H1 (cell line): ENCODE measurements around the gene B3GALT4. TPM values are rescaled to one million over a fixed set of nuclear protein-coding genes. Genes with fewer than 3 reads are reported as not detected.

Experiments used
- CTCF ChIA-PET: fragments of 300-600 bp; sonication (Branson Sonifier 250); formaldehyde crosslinking; loops from one replicate; lab custom pipeline; 2021; ENCODE audit not compliant: partially characterized antibody; lab: Charles Lee
- POLR2A ChIA-PET: fragments of 300-600 bp; sonication (Branson Sonifier 250); formaldehyde crosslinking; loops from one replicate; lab custom pipeline; 2021; ENCODE audit warnings: inconsistent platforms; ENCODE audit not compliant: partially characterized antibody; lab: Charles Lee
- DNase-seq, 2 experiments: peaks; one replicate each; pipeline versions ENCODE4 v3.0.0 to v3.0.0-alpha.2; 2010 to 2022; ENCODE audit warnings: low spot score in 2 of 2, low read depth in 1 of 2, mixed read lengths in 1 of 2
- FAIRE-seq: peaks from 2 replicates; lab custom pipeline; 2011; peaks lifted over from hg19 to GRCh38; lab: Jason Lieb, UNC
- H2AFZ ChIP-seq: 2 replicates; pipeline ENCODE4 v1.8.1; 2012; ENCODE audit warnings: low read length, inconsistent platforms
- H2AK5ac ChIP-seq: 2 replicates; pipeline ENCODE4 v1.6.1; 2013; ENCODE audit warnings: low read depth, low read length
- H2BK120ac ChIP-seq: replicated peaks from 2 replicates; pipeline ENCODE3; 2013; ENCODE audit warnings: low read depth, low read length, inconsistent platforms
- H2BK12ac ChIP-seq: 2 replicates; pipeline ENCODE4 v1.6.1; 2013; ENCODE audit warnings: low read depth, low read length
- H2BK15ac ChIP-seq: 2 replicates; pipeline ENCODE4 v1.6.1; 2013; ENCODE audit warnings: low read length
- H2BK20ac ChIP-seq: 2 replicates; pipeline ENCODE4 v1.6.1; 2013; ENCODE audit warnings: low read length
- H2BK5ac ChIP-seq: 2 replicates; pipeline ENCODE4 v1.6.1; 2013; ENCODE audit warnings: low read depth, low read length
- H3K14ac ChIP-seq: 2 replicates; pipeline ENCODE4 v1.6.1; 2013; ENCODE audit warnings: inconsistent platforms; ENCODE audit not compliant: insufficient read length
- H3K18ac ChIP-seq: 2 replicates; pipeline ENCODE4 v1.6.1; 2013; ENCODE audit warnings: low read length; ENCODE audit errors: extremely low read depth
- H3K23ac ChIP-seq: 2 replicates; pipeline ENCODE4 v1.6.1; 2013; ENCODE audit warnings: inconsistent platforms; ENCODE audit not compliant: insufficient read length
- H3K23me2 ChIP-seq: 2 replicates; pipeline ENCODE4 v1.6.1; 2013; ENCODE audit warnings: low read depth, low read length
- H3K27ac ChIP-seq: 2 replicates; pipeline ENCODE4 v1.6.1; 2011; ENCODE audit warnings: low read depth, low read length, inconsistent platforms
- H3K27me3 ChIP-seq, 4 experiments: replicated peaks in 1 of 4; 1 replicate in 1 of 4; 2 replicates in 3 of 4; pipeline versions ENCODE4 v1.6.1 to v1.8.1; 2011 to 2013; ENCODE audit warnings: low read length in 3 of 4, mild to moderate bottlenecking in 3 of 4, inconsistent platforms in 2 of 4, mixed read lengths in 2 of 4, moderate library complexity in 1 of 4; ENCODE audit not compliant: control insufficient read depth in 3 of 4, insufficient read depth in 3 of 4; ENCODE audit errors: extremely low read depth in 1 of 4
- H3K36me3 ChIP-seq, 4 experiments: 2 replicates each; pipeline versions ENCODE4 v1.6.1 to v1.8.1; 2011 to 2013; ENCODE audit warnings: mild to moderate bottlenecking in 4 of 4, low read length in 3 of 4, moderate library complexity in 2 of 4, control low read depth in 1 of 4, inconsistent platforms in 1 of 4; ENCODE audit not compliant: insufficient read depth in 4 of 4, control insufficient read depth in 2 of 4
- H3K4ac ChIP-seq: replicated peaks from 2 replicates; pipeline ENCODE3; 2013; ENCODE audit warnings: low read length, low read depth, mixed read lengths, inconsistent platforms; ENCODE audit not compliant: insufficient read length
- H3K4me1 ChIP-seq, 4 experiments: replicated peaks in 1 of 4; 1 replicate in 1 of 4; 2 replicates in 3 of 4; pipeline versions ENCODE4 v1.6.1 to v1.8.1; 2011 to 2013; ENCODE audit warnings: low read length in 3 of 4, inconsistent platforms in 2 of 4, mixed read lengths in 1 of 4; ENCODE audit not compliant: insufficient read depth in 4 of 4, control insufficient read depth in 3 of 4
- H3K4me2 ChIP-seq, 2 experiments: 2 replicates each; pipeline versions ENCODE4 v1.6.1 to v1.8.1; 2011 to 2013; ENCODE audit warnings: low read depth in 2 of 2, low read length in 2 of 2, control low read depth in 1 of 2, inconsistent platforms in 1 of 2, mild to moderate bottlenecking in 1 of 2; ENCODE audit not compliant: insufficient read depth in 1 of 2
- H3K4me3 ChIP-seq, 4 experiments: fragments of 200-600, 300-600 bp in 1 of 4; sonication (generic), shearing (Covaris generic), sonication (Bioruptor Twin) in 1 of 4; 2 replicates each; pipeline versions ENCODE4 v1.5.1 to v1.8.1; 2011 to 2016; ENCODE audit warnings: low read length in 4 of 4, low read depth in 3 of 4, control low read depth in 2 of 4, inconsistent platforms in 2 of 4, mild to moderate bottlenecking in 2 of 4, mixed read lengths in 1 of 4, moderate library complexity in 1 of 4; ENCODE audit not compliant: insufficient read depth in 2 of 4; ENCODE audit errors: extremely low read depth in 1 of 4
- H3K56ac ChIP-seq: replicated peaks from 2 replicates; pipeline ENCODE3; 2013; ENCODE audit warnings: low read depth, mild to moderate bottlenecking, mixed read lengths, low read length, inconsistent platforms; ENCODE audit not compliant: insufficient read length
- H3K79me1 ChIP-seq: 2 replicates; pipeline ENCODE4 v1.6.1; 2013; ENCODE audit warnings: low read depth, low read length, control low read depth
- H3K79me2 ChIP-seq, 2 experiments: 2 replicates each; pipeline versions ENCODE4 v1.6.1 to v1.8.1; 2012 to 2013; ENCODE audit warnings: low read length in 2 of 2, mild to moderate bottlenecking in 2 of 2, inconsistent platforms in 1 of 2; ENCODE audit not compliant: insufficient read depth in 2 of 2, control insufficient read depth in 1 of 2
- H3K9ac ChIP-seq, 4 experiments: replicated peaks in 1 of 4; 1 replicate in 1 of 4; 2 replicates in 3 of 4; pipeline versions ENCODE4 v1.6.1 to v1.8.1; 2011 to 2013; ENCODE audit warnings: low read depth in 3 of 4, low read length in 3 of 4, control low read depth in 2 of 4, mild to moderate bottlenecking in 2 of 4, moderate library complexity in 2 of 4, inconsistent platforms in 1 of 4; ENCODE audit errors: extremely low read depth in 1 of 4
- H3K9me3 ChIP-seq, 2 experiments: 2 replicates each; pipeline versions ENCODE4 v1.6.1 to v1.8.1; 2012 to 2013; ENCODE audit warnings: mild to moderate bottlenecking in 2 of 2, moderate library complexity in 2 of 2, control low read depth in 1 of 2, inconsistent platforms in 1 of 2, low read depth in 1 of 2, low read length in 1 of 2, mixed read lengths in 1 of 2; ENCODE audit not compliant: insufficient read depth in 2 of 2
- H4K20me1 ChIP-seq, 2 experiments: replicated peaks in 1 of 2; 2 replicates each; pipeline versions ENCODE3 to v1.8.1; 2011 to 2013; ENCODE audit warnings: inconsistent platforms in 2 of 2, low read length in 2 of 2, mild to moderate bottlenecking in 1 of 2; ENCODE audit not compliant: insufficient read depth in 2 of 2, control insufficient read depth in 1 of 2
- H4K5ac ChIP-seq: 2 replicates; pipeline ENCODE4 v1.6.1; 2013; ENCODE audit warnings: low read length, low read depth, mixed read lengths, inconsistent platforms; ENCODE audit not compliant: insufficient read length
- H4K8ac ChIP-seq: 2 replicates; pipeline ENCODE4 v1.8.0; 2013; ENCODE audit warnings: mild to moderate bottlenecking, moderate library complexity, low read length, inconsistent platforms; ENCODE audit not compliant: insufficient read depth; ENCODE audit errors: extremely low read depth
- H4K91ac ChIP-seq: replicated peaks from 2 replicates; pipeline ENCODE3; 2013; ENCODE audit warnings: low read length, mixed read lengths, inconsistent platforms; ENCODE audit not compliant: insufficient read length
- CBX8 ChIP-seq: fragments of 300-800, 300-1000 bp; sonication (generic); IDR thresholded peaks from 2 replicates; pipeline ENCODE4 v1.7.1; 2016; ENCODE audit warnings: low read depth, low read length, borderline replicate concordance
- CEBPB ChIP-seq: IDR thresholded peaks from 2 replicates; pipeline ENCODE4 v1.6.1; 2012; ENCODE audit warnings: low read depth, low read length
- JUN ChIP-seq: IDR thresholded peaks from 2 replicates; pipeline ENCODE4 v1.6.1; 2011; ENCODE audit warnings: low read depth, mild to moderate bottlenecking, improper control_type of control experiment, low read length
- JUND ChIP-seq: IDR thresholded peaks from 2 replicates; pipeline ENCODE4 v1.6.1; 2011; ENCODE audit warnings: mild to moderate bottlenecking, improper control_type of control experiment, low read length
- KDM5A ChIP-seq: fragments of 200-600 bp; IDR thresholded peaks from 2 replicates; pipeline ENCODE4 v1.7.1; 2012; ENCODE audit warnings: mild to moderate bottlenecking, low read length, inconsistent platforms, mixed read lengths
- RNF2 ChIP-seq: fragments of 200-900, 300-1000 bp; sonication (generic); IDR thresholded peaks from 2 replicates; pipeline ENCODE4 v1.7.1; 2016; ENCODE audit warnings: borderline replicate concordance, low read depth, mild to moderate bottlenecking, antibody characterized with exemption, low read length; ENCODE audit not compliant: poor library complexity, severe bottlenecking; ENCODE audit errors: missing control alignments
- SIN3A ChIP-seq, 2 experiments: IDR thresholded peaks in 1 of 2; conservative IDR thresholded peaks in 1 of 2; 2 replicates each; pipeline ENCODE4 v1.6.1; 2011 to 2012; ENCODE audit warnings: low read length in 2 of 2, improper control_type of control experiment in 1 of 2, low read depth in 1 of 2, mild to moderate bottlenecking in 1 of 2
- SIX5 ChIP-seq: IDR thresholded peaks from 2 replicates; pipeline ENCODE4 v1.6.1; 2011; ENCODE audit warnings: mild to moderate bottlenecking, low read depth, low read length
- SP2 ChIP-seq: IDR thresholded peaks from 2 replicates; pipeline ENCODE4 v1.6.1; 2012; ENCODE audit warnings: mild to moderate bottlenecking, low read length, inconsistent platforms
- SRF ChIP-seq: IDR thresholded peaks from 2 replicates; pipeline ENCODE4 v1.6.1; 2011; ENCODE audit warnings: mild to moderate bottlenecking, low read depth, low read length, moderate library complexity
- USF2 ChIP-seq: IDR thresholded peaks from 2 replicates; pipeline ENCODE4 v1.6.1; 2011; ENCODE audit warnings: low read length, improper control_type of control experiment
- polyA plus RNA-seq, 7 experiments: library from polyadenylated mRNA; depleted of rRNA in 3 of 7; stranded (reverse) in 5 of 7; unstranded in 2 of 7; fragments of >200 nt in 5 of 7; fragments of 200-250 nt in 2 of 7; gene quantifications; 1 replicate in 5 of 7; 2 replicates in 1 of 7; 4 replicates in 1 of 7; pipeline versions ENCODE4 v1.2.1 to v1.2.3, GENCODE V29; 2011 to 2013; ENCODE audit warnings: missing spikeins in 2 of 7, mixed read lengths in 2 of 7
- total RNA-seq: library from RNA; stranded (reverse); fragmentation: NEBNext Ultra II Directional; extraction: Animal tissue kit (Norgen Biotek cat#: 25700); gene quantifications from 2 replicates; pipeline ENCODE4 v1.2.1, GENCODE V29; 2021

The B3GALT4 gene
- total and polyA plus RNA-seq, 2 of the 8 experiments (the other 6 are each of a cell fraction or from before 2014, with no cell fraction given), result 2.2 to 3.0 TPM

DNA sequence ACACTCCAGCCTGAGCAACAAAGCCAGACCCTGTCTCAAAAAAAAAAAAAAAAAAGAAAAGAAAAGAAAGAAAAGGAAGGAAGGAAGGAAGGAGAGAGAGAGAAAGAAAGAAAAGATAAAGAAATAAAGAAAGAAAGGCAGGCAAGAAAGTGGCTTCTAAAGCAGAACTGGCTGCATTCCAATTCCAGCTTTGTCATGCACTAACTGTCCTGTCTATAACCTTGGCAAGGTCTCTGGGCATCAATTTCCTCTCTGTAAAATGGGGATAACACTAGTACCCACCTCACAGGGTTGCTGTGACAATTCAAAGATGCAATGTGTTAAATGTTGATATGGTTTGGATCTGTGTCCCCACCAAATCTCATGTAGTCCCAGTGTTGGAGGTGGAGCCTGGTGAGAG is 40.6 kb upstream of the B3GALT4 start:
- Histone ChIP-seq H2BK20ac (no peak overlapping the region), H3K4me3 (no peak overlapping the region), H3K9ac (no peak overlapping the region), H3K27ac (no peak overlapping the region), H3K9me3 (no peaks in the 10 kb centered on the region), H4K20me1 (no peaks in the 10 kb centered on the region), H3K27me3 (peaks cover 0 to 3% (median 0%) of the 10 kb centered on the region in 4 experiments; a peak in 1 of 7 replicates), H3K23ac (no peak overlapping the region), H3K4me2 (no peak overlapping the region), H3K18ac (no peak overlapping the region), H2BK15ac (no peak overlapping the region), H3K14ac (no peak overlapping the region), H4K91ac (no peak overlapping the region), H3K79me2 (no peaks in the 10 kb centered on the region), H3K4me1 (peaks cover 0 to 3% (median 2%) of the 10 kb centered on the region in 4 experiments; a peak in 3 of 7 replicates), H4K5ac (no peak overlapping the region), H3K36me3 (no peaks in the 10 kb centered on the region), H3K23me2 (no peaks in the 10 kb centered on the region; the same call in 1 of the 2 replicates), H2AFZ (no peak overlapping the region), H3K4ac (no peak overlapping the region), H3K56ac (no peak overlapping the region), H2BK120ac (no peak overlapping the region), H2BK5ac (no peak overlapping the region), H3K79me1 (no peaks in the 10 kb centered on the region), H2BK12ac (no peak overlapping the region), H2AK5ac (no peak overlapping the region), H4K8ac (no peak overlapping the region)
- no peak for TF ChIP-seq SP2
- TF ChIP-seq USF2, result no peak
- TF ChIP-seq CBX8, result no peak
- no peak for TF ChIP-seq KDM5A
- no peak for TF ChIP-seq CEBPB
- no peak for TF ChIP-seq RNF2
- TF ChIP-seq SRF, result no peak
- TF ChIP-seq JUND, result no peak
- no peak for TF ChIP-seq SIX5
- no peak for TF ChIP-seq SIN3A (conservative IDR thresholded peaks at IDR 0.05 in 1 of 2, IDR thresholded peaks at IDR 0.05 in 1 of 2; ENCODE audit: low read depth in 1 of 2, low read length in 2 of 2)
- TF ChIP-seq JUN, result no peak
- POLR2A ChIA-PET, result interaction anchor here (1.6 to 1.8 kb wide), 2 partner anchors 12 to 35 kb away, joined by 7 to 9 read pairs; partner anchors contain the start of genes RPS18 and VPS52
- no peak for FAIRE-seq
- CTCF ChIA-PET, result interaction anchor here (0.6 to 11.0 kb wide), 4 partner anchors 12 to 75 kb away, joined by 3 to 107 read pairs (median 4); partner anchors contain the start of gene RING1
- no peak for DNase-seq
